Mesothelial cell of epicardium (in vitro differentiated cells): ENCODE data around the gene UBXN10. TPM values are rescaled to one million over a fixed set of nuclear protein-coding genes. Genes with fewer than 3 reads are reported as not detected.

Experiments used
- DNase-seq, 2 experiments: peaks; one replicate each; pipeline ENCODE4 v3.0.0; 2021; ENCODE audit warnings: low spot score in 2 of 2; ENCODE audit not compliant: unreplicated experiment in 2 of 2
- H3K27ac Mint-ChIP-seq: 2 replicates; pipeline ENCODE4 v1.8.0; 2021; ENCODE audit warnings: mixed read lengths
- H3K27me3 Mint-ChIP-seq: 2 replicates; pipeline ENCODE4 v1.8.0; 2021; ENCODE audit warnings: low read depth, mixed read lengths
- H3K36me3 Mint-ChIP-seq: 2 replicates; pipeline ENCODE4 v1.8.0; 2021; ENCODE audit warnings: mixed read lengths
- H3K4me1 Mint-ChIP-seq: 2 replicates; pipeline ENCODE4 v1.8.0; 2021; ENCODE audit warnings: mixed read lengths
- H3K4me3 Mint-ChIP-seq: 2 replicates; pipeline ENCODE4 v1.8.0; 2021; ENCODE audit warnings: mild to moderate bottlenecking, moderate library complexity, mixed read lengths
- H3K9me3 Mint-ChIP-seq: 2 replicates; pipeline ENCODE4 v1.8.0; 2021; ENCODE audit warnings: mixed read lengths
- total RNA-seq: library from RNA; stranded (reverse); gene quantifications from 3 replicates; pipeline ENCODE4 v1.2.1, GENCODE V29; 2021
- TF ChIP-seq, protein P1 (sequence below): fragments of 200-600 bp; sonication (generic); IDR thresholded peaks from one replicate; pipeline ENCODE4 v1.5.0; 2021; ENCODE audit warnings: antibody characterized with exemption; ENCODE audit not compliant: unreplicated experiment

The UBXN10 gene
- total RNA-seq, 1 donor from 2014 or later = 2.3 TPM

DNA sequence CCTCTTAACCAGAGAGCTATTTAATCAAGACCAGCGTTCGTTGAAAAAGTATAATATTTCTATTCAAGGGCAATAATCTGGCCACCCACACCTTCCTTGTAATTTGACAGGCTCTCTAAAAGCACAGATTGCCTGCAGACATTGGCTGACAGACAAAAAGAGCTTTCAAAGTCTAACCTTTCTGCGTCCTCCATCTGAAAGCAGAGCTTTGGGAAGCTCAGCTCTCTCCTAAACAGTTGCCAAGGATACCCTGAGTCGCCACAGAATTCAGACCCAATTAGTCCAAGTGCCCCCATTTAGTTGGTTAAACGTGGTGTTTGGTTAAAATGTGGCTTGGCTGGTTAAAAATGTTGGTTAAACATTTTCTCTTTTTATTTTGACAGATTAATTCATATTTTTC, 34.1 kb downstream of the UBXN10 start:
- Mint-ChIP-seq H3K27me3 (peaks cover 45% of the 10 kb centered on the region), H3K4me1 (peaks cover 9% of the 10 kb centered on the region), H3K36me3 (no peaks in the 10 kb centered on the region), H3K27ac (no peak overlapping the region), H3K9me3 (peaks cover 3% of the 10 kb centered on the region), H3K4me3 (no peak overlapping the region)
- TF ChIP-seq, protein P1, sequence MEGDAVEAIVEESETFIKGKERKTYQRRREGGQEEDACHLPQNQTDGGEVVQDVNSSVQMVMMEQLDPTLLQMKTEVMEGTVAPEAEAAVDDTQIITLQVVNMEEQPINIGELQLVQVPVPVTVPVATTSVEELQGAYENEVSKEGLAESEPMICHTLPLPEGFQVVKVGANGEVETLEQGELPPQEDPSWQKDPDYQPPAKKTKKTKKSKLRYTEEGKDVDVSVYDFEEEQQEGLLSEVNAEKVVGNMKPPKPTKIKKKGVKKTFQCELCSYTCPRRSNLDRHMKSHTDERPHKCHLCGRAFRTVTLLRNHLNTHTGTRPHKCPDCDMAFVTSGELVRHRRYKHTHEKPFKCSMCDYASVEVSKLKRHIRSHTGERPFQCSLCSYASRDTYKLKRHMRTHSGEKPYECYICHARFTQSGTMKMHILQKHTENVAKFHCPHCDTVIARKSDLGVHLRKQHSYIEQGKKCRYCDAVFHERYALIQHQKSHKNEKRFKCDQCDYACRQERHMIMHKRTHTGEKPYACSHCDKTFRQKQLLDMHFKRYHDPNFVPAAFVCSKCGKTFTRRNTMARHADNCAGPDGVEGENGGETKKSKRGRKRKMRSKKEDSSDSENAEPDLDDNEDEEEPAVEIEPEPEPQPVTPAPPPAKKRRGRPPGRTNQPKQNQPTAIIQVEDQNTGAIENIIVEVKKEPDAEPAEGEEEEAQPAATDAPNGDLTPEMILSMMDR = no peak
- no peak for DNase-seq

DNA sequence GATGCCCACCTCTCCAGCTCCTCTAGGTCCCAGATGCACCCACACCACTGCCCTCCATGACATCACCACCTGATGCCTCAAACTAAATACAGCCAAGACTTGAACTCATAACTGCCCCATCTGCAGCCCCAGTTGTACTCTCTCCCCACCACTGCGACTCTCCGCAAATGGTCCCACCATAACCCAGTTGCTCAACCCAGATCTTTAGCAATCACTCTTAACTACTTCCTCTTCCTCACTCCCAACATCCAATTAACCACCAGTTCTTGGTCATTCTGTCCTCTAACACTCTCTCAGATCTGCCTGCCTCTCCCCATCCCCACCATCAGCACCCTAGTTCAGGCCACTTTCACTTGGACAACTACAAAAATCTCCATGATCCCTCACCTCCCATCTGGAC, 37.2 kb downstream of the UBXN10 start:
- no peaks in the 10 kb centered on the region for H3K9me3 Mint-ChIP-seq
- no peak overlapping the region for H3K4me3 Mint-ChIP-seq
- peaks cover 42% of the 10 kb centered on the region for H3K27me3 Mint-ChIP-seq
- no peak overlapping the region for H3K27ac Mint-ChIP-seq
- H3K4me1 Mint-ChIP-seq = peaks cover 12% of the 10 kb centered on the region
- no peak for DNase-seq
- TF ChIP-seq, protein P1 = no peak
- no peaks in the 10 kb centered on the region for H3K36me3 Mint-ChIP-seq

GRCh38 chr1:20223551-20224419, 37.9 kb downstream of the UBXN10 start:
- DNase-seq = no peak
- peaks cover 12% of the 10 kb centered on the region for H3K4me1 Mint-ChIP-seq
- TF ChIP-seq, protein P1 = no peak
- H3K27ac Mint-ChIP-seq = no peak overlapping the region
- H3K36me3 Mint-ChIP-seq = no peaks in the 10 kb centered on the region
- no peak overlapping the region for H3K4me3 Mint-ChIP-seq
- H3K9me3 Mint-ChIP-seq = no peaks in the 10 kb centered on the region
- peaks cover 48% of the 10 kb centered on the region for H3K27me3 Mint-ChIP-seq

GRCh38 chr1:20224546-20224945, 38.6 kb downstream of the UBXN10 start:
- Mint-ChIP-seq H3K4me3 (no peak overlapping the region), H3K36me3 (no peaks in the 10 kb centered on the region), H3K27me3 (peaks cover 55% of the 10 kb centered on the region), H3K9me3 (no peaks in the 10 kb centered on the region), H3K4me1 (peaks cover 16% of the 10 kb centered on the region), H3K27ac (no peak overlapping the region)
- TF ChIP-seq, protein P1 = no peak
- DNase-seq = no peak

GRCh38 chr1:20227704-20228103, 41.8 kb downstream of the UBXN10 start:
- Mint-ChIP-seq H3K9me3 (no peaks in the 10 kb centered on the region), H3K27me3 (peaks cover 47% of the 10 kb centered on the region), H3K4me3 (no peak overlapping the region), H3K27ac (no peak overlapping the region), H3K4me1 (peaks cover 22% of the 10 kb centered on the region), H3K36me3 (no peaks in the 10 kb centered on the region)
- no peak for DNase-seq
- TF ChIP-seq, protein P1 = no peak
